Measurements from ENCODE around the gene INHBE. TPM values are rescaled to one million over a fixed set of nuclear protein-coding genes. Genes with fewer than 3 reads are reported as not detected.

The INHBE gene
- total and polyA plus RNA-seq, 2 of the 8 experiments (the other 6 are each of a cell fraction or from before 2014, with no cell fraction given): 10.2 to 18.8 TPM

DNA sequence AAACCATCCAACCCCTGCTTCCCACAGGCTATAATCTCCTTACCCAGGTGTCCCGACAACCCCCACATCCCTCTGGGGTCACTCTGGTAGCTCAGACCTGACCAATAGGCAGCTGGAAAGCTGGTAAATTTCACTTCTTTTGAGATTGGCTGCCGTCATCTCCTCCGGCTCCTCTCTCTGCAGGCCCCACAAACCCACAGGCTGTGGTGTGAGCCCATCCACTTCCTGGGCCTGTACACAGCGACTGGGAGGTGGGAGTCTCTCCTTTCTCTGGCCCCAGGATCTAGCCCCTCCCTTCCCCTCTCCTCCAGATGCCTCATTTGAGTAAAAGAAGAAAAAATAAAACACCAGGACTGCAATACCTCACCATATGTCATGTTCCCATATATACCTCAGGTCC lies 19.8 kb upstream of the INHBE start:
- Histone ChIP-seq H3K14ac (ENCODE audit: insufficient read length) (no peak overlapping the region), H3K4me1 (replicated peaks in 1 of 4; ENCODE audit: control insufficient read depth in 3 of 4, insufficient read depth in 4 of 4, low read length in 3 of 4) (0 out of 7 replicates have a peak, but pooled peaks cover 0 to 3% (median 0%) of the 10 kb centered on the region in 4 experiments), H3K4me3 (ENCODE audit: extremely low read depth in 1 of 4, insufficient read depth in 2 of 4, low read depth in 3 of 4, low read length in 4 of 4) (no peak overlapping the region), H3K56ac (replicated peaks; ENCODE audit: insufficient read length, low read depth, low read length) (no peak overlapping the region), H3K4ac (replicated peaks; ENCODE audit: insufficient read length, low read depth, low read length) (no peak overlapping the region), H2AK5ac (ENCODE audit: low read depth, low read length) (no peak overlapping the region), H3K9ac (replicated peaks in 1 of 4; ENCODE audit: extremely low read depth in 1 of 4, low read depth in 3 of 4, low read length in 3 of 4) (no peak overlapping the region), H3K23me2 (ENCODE audit: low read depth, low read length) (no peaks in the 10 kb centered on the region; the same call in 1 of the 2 replicates), H3K18ac (ENCODE audit: extremely low read depth, low read length) (no peak overlapping the region; the same call in 1 of the 2 replicates), H3K36me3 (ENCODE audit: control insufficient read depth in 2 of 4, insufficient read depth in 4 of 4, low read length in 3 of 4) (no peaks in the 10 kb centered on the region), H4K8ac (ENCODE audit: extremely low read depth, insufficient read depth, low read length) (peak overlapping the region; percentile 79; the same call in 1 of the 2 replicates), H4K91ac (replicated peaks; ENCODE audit: insufficient read length, low read length) (no peak overlapping the region), H3K27ac (ENCODE audit: low read depth, low read length) (no peak overlapping the region), H2BK20ac (ENCODE audit: low read length) (no peak overlapping the region), H2BK120ac (replicated peaks; ENCODE audit: low read depth, low read length) (no peak overlapping the region), H3K9me3 (ENCODE audit: insufficient read depth in 2 of 2, low read depth in 1 of 2, low read length in 1 of 2) (no peaks in the 10 kb centered on the region), H3K27me3 (replicated peaks in 1 of 4; ENCODE audit: control insufficient read depth in 3 of 4, extremely low read depth in 1 of 4, insufficient read depth in 3 of 4, low read length in 3 of 4) (no peaks in the 10 kb centered on the region), H2BK12ac (ENCODE audit: low read depth, low read length) (no peak overlapping the region), H4K20me1 (replicated peaks in 1 of 2; ENCODE audit: control insufficient read depth in 1 of 2, insufficient read depth in 2 of 2, low read length in 2 of 2) (no peaks in the 10 kb centered on the region), H3K4me2 (ENCODE audit: insufficient read depth in 1 of 2, low read depth in 2 of 2, low read length in 2 of 2) (no peak overlapping the region), H3K23ac (ENCODE audit: insufficient read length) (no peak overlapping the region), H2BK5ac (ENCODE audit: low read depth, low read length) (no peak overlapping the region; the same call in 1 of the 2 replicates), H2BK15ac (ENCODE audit: low read length) (no peak overlapping the region), H3K79me2 (ENCODE audit: control insufficient read depth in 1 of 2, insufficient read depth in 2 of 2, low read length in 2 of 2) (no peaks in the 10 kb centered on the region), H2AFZ (ENCODE audit: low read length) (no peak overlapping the region; the same call in 1 of the 2 replicates), H4K5ac (ENCODE audit: insufficient read length, low read depth, low read length) (no peak overlapping the region), H3K79me1 (ENCODE audit: low read depth, low read length) (no peaks in the 10 kb centered on the region)
- POLR2A ChIA-PET (ENCODE audit: partially characterized antibody): interaction anchor here (0.6 to 13.2 kb wide), 5 partner anchors 12 to 193 kb away, joined by 3 to 168 read pairs (median 5); partner anchors contain the start of genes GLI1 and INHBE
- WGBS, 2 experiments (ENCODE audit: extremely low coverage in 1 of 2, insufficient coverage in 1 of 2, insufficient read length in 1 of 2, insufficient replicate concordance in 2 of 2, low coverage in 1 of 2, low lambda C conversion rate in 2 of 2, missing lambda C conversion rate in 1 of 2): 92% methylated on average over 4 of the region's 4 CpGs; no CpG with 5 or more reads in 1 of the 2 experiments
- no peak for FAIRE-seq
- TF ChIP-seq EGR1 (IDR thresholded peaks at IDR 0.05; ENCODE audit: borderline replicate concordance, low read depth, low read length): no peak
- no peak for TF ChIP-seq CBX5 (IDR thresholded peaks at IDR 0.05; ENCODE audit: low read depth, low read length)
- no peak for TF ChIP-seq RAD21 (IDR thresholded peaks at IDR 0.05 in 1 of 2, conservative IDR thresholded peaks at IDR 0.05 in 1 of 2; ENCODE audit: low read depth in 2 of 2, low read length in 2 of 2)
- no peak for TF ChIP-seq TCF12 (IDR thresholded peaks at IDR 0.05; ENCODE audit: low read depth, low read length)
- DNase-seq (ENCODE audit: low read depth in 1 of 2, low spot score in 2 of 2): no peak
- CTCF ChIA-PET (ENCODE audit: partially characterized antibody): interaction anchor here (0.6 to 7.7 kb wide), 8 partner anchors 17 to 170 kb away, joined by 3 to 112 read pairs (median 4); partner anchors contain the start of gene INHBE
